Measurements from ENCODE around the gene FAM184B.
A peak's percentile ranks its signal among the peaks of the same experiment; 100 is the strongest.

The FAM184B gene

GRCh38 chr4:17771284-17771908 lies 10.0 kb downstream of the FAM184B start:
- peak; percentile 25 to 43 for DNase-seq

- no peak for DNase-seq
Measured at GRCh38 chr4:17770845-17771244, 10.6 kb downstream of the FAM184B start.

GRCh38 chr4:17769406-17770174 lies 11.8 kb downstream of the FAM184B start:
- no peak for DNase-seq

GRCh38 chr4:17766826-17767458 lies 14.5 kb downstream of the FAM184B start:
- no peak for DNase-seq

GRCh38 chr4:17765514-17766286 lies 15.7 kb downstream of the FAM184B start:
- no peak for DNase-seq

GRCh38 chr4:17763931-17764330 lies 17.5 kb downstream of the FAM184B start:
- no peak for DNase-seq

GRCh38 chr4:17763416-17763815 lies 18.0 kb downstream of the FAM184B start:
- DNase-seq: no peak

- DNase-seq: peak in 1 of 2 experiments; percentile 27
Measured at GRCh38 chr4:17762726-17763125, 18.7 kb downstream of the FAM184B start.

- DNase-seq: no peak
Measured at GRCh38 chr4:17761062-17761461, 20.4 kb downstream of the FAM184B start.

- no peak for DNase-seq
Measured at GRCh38 chr4:17760626-17761025, 20.8 kb downstream of the FAM184B start.

GRCh38 chr4:17758485-17758884 lies 22.9 kb downstream of the FAM184B start:
- DNase-seq: peak in 1 of 2 experiments; percentile 4

- no peak for DNase-seq
Measured at GRCh38 chr4:17757621-17758020, 23.8 kb downstream of the FAM184B start.

- no peak for DNase-seq
Measured at GRCh38 chr4:17753646-17754045, 27.8 kb downstream of the FAM184B start.

- no peak for DNase-seq
Measured at GRCh38 chr4:17740702-17741101, 40.7 kb downstream of the FAM184B start.

GRCh38 chr4:17736484-17736883 lies 44.9 kb downstream of the FAM184B start:
- DNase-seq: no peak

GRCh38 chr4:17726911-17727310 lies 54.5 kb downstream of the FAM184B start:
- DNase-seq: no peak

- no peak for DNase-seq
Measured at GRCh38 chr4:17723648-17724047, 57.8 kb downstream of the FAM184B start.

GRCh38 chr4:17722356-17722700 lies 59.1 kb downstream of the FAM184B start:
- no peak for DNase-seq

GRCh38 chr4:17721496-17722355 lies 59.7 kb downstream of the FAM184B start:
- no peak for DNase-seq

- no peak for DNase-seq
Measured at GRCh38 chr4:17719106-17719505, 62.3 kb downstream of the FAM184B start.

- no peak for DNase-seq
Measured at GRCh38 chr4:17718471-17718870, 63.0 kb downstream of the FAM184B start.

- DNase-seq: no peak
Measured at GRCh38 chr4:17717301-17717700, 64.1 kb downstream of the FAM184B start.
